ENCODE data around the gene LILRA2.

- TF ChIP-seq TAF1 (IDR thresholded peaks at IDR 0.05; ENCODE audit: low read depth, low read length): no peak
- TF ChIP-seq CTCF (IDR thresholded peaks at IDR 0.05; ENCODE audit: control extremely low read depth in 1 of 3, insufficient read depth in 1 of 3, low read depth in 1 of 3, low read length in 3 of 3): no peak
Observed at GRCh38 chr19:54609356-54609791, 35.8 kb downstream of the LILRA2 start.

Data from H1 (cell line).